ENCODE data around the gene MED15.

MED15 gene

GRCh38 chr22:20580611-20581502, 73.4 kb downstream of the MED15 start:
- Histone ChIP-seq H3K36me3 (ENCODE audit: control insufficient read depth in 5 of 5, insufficient read depth in 5 of 5, low read length in 5 of 5) (peaks cover 0 to 89% (median 77%) of the 10 kb centered on the region in 5 donors), H3K4me3 (ENCODE audit: low read depth in 1 of 5, low read length in 5 of 5) (no peak overlapping the region), H3K9ac (ENCODE audit: low read length in 5 of 5) (no peak overlapping the region), H3K4me1 (ENCODE audit: control insufficient read depth in 5 of 5, insufficient read depth in 5 of 5, low read length in 5 of 5) (peaks cover 9 to 42% (median 34%) of the 10 kb centered on the region in 5 donors), H3K27ac (ENCODE audit: low read depth, low read length) (no peak overlapping the region), H3K9me3 (ENCODE audit: control insufficient read depth in 5 of 5, low read length in 5 of 5) (no peaks in the 10 kb centered on the region), H3K27me3 (ENCODE audit: control insufficient read depth in 5 of 5, insufficient read depth in 4 of 5, low read length in 5 of 5) (no peaks in the 10 kb centered on the region)

DNA sequence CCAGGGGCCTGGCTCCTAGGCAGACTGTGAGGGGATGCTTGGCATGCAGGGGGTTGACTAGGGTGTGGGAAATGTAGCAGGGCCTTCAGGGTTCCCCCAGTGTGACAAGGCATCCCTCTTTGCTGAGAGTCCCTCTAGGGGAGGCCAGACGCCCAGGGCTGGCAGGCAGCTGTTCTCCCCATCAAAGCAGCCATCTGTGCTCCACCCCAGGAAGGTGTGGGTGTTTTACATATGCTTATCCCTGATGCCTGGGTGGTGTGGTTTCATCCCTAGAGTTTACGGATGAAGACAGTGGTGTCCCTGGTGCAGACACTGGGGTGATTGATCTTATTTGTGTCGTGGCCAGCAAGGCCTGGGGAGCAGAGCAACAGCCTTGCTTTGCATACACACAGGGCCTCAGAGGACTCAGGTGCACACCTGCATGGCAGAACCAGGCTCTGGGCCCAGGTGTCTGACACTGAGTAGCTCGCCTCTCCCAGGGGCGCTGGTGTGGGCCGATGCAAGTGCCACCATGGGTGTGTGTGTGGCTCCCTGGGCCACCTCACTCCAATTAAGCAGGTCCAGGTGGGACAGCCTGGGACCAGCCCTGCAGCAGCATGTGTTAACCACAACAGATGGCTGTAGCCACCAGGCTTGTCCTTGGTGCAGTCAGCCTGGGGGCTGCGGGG, 74.2 kb downstream of the MED15 start:
- no peak overlapping the region for H3K4me3 ChIP-seq (ENCODE audit: low read depth in 1 of 5, low read length in 5 of 5)
- no peaks in the 10 kb centered on the region for H3K27me3 ChIP-seq (ENCODE audit: control insufficient read depth in 5 of 5, insufficient read depth in 4 of 5, low read length in 5 of 5)
- no peak overlapping the region for H3K9ac ChIP-seq (ENCODE audit: low read length in 5 of 5)
- no peaks in the 10 kb centered on the region for H3K9me3 ChIP-seq (ENCODE audit: control insufficient read depth in 5 of 5, low read length in 5 of 5)
- no peak overlapping the region for H3K27ac ChIP-seq (ENCODE audit: low read depth, low read length)
- peaks cover 0 to 92% (median 84%) of the 10 kb centered on the region in 5 donors for H3K36me3 ChIP-seq (ENCODE audit: control insufficient read depth in 5 of 5, insufficient read depth in 5 of 5, low read length in 5 of 5)
- H3K4me1 ChIP-seq (ENCODE audit: control insufficient read depth in 5 of 5, insufficient read depth in 5 of 5, low read length in 5 of 5): peaks cover 5 to 34% (median 26%) of the 10 kb centered on the region in 5 donors

GRCh38 chr22:20582171-20582511, 74.7 kb downstream of the MED15 start:
- H3K4me3 ChIP-seq (ENCODE audit: low read depth in 1 of 5, low read length in 5 of 5): no peak overlapping the region
- peaks cover 0 to 29% (median 21%) of the 10 kb centered on the region in 5 donors for H3K4me1 ChIP-seq (ENCODE audit: control insufficient read depth in 5 of 5, insufficient read depth in 5 of 5, low read length in 5 of 5)
- H3K36me3 ChIP-seq (ENCODE audit: control insufficient read depth in 5 of 5, insufficient read depth in 5 of 5, low read length in 5 of 5): peaks cover 0 to 97% (median 88%) of the 10 kb centered on the region in 5 donors
- H3K9me3 ChIP-seq (ENCODE audit: control insufficient read depth in 5 of 5, low read length in 5 of 5): no peaks in the 10 kb centered on the region
- no peaks in the 10 kb centered on the region for H3K27me3 ChIP-seq (ENCODE audit: control insufficient read depth in 5 of 5, insufficient read depth in 4 of 5, low read length in 5 of 5)
- H3K27ac ChIP-seq (ENCODE audit: low read depth, low read length): no peak overlapping the region
- no peak overlapping the region for H3K9ac ChIP-seq (ENCODE audit: low read length in 5 of 5)

DNA sequence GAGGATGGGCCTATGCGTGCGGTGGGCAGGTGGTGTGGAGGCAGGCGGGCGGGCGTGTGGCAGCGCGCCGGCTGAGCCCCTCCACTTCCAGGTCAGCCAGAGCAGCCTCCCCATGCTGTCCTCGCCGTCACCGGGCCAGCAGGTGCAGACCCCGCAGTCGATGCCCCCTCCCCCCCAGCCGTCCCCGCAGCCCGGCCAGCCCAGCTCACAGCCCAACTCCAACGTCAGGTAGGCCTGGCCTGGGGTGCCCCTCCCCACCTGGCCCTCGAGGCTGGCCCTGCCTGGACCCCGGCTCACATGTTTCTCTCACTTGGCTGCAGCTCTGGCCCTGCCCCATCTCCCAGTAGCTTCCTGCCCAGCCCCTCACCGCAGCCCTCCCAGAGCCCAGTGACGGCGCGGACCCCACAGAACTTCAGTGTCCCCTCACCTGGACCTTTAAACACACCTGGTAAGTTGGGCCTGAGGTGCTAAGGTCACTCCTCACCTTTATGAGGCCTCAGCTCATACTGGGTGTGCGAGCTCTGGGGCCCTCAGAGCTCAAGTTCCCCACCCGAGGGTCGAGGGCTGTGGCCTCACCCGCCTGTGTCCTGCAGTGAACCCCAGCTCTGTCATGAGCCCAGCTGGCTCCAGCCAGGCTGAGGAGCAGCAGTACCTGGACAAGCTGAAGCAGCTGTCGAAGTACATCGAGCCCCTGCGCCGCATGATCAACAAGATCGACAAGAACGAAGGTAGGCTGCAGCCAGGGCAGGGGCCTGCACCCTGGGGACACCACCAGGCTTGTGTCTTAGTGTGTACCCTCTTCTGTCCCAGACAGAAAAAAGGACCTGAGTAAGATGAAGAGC, 75.3 kb downstream of the MED15 start:
- H3K36me3 ChIP-seq (ENCODE audit: control insufficient read depth in 5 of 5, insufficient read depth in 5 of 5, low read length in 5 of 5): peaks cover 0 to 100% (median 94%) of the 10 kb centered on the region in 5 donors
- H3K9ac ChIP-seq (ENCODE audit: low read length in 5 of 5): no peak overlapping the region
- no peak overlapping the region for H3K4me3 ChIP-seq (ENCODE audit: low read depth in 1 of 5, low read length in 5 of 5)
- H3K27ac ChIP-seq (ENCODE audit: low read depth, low read length): no peak overlapping the region
- no peaks in the 10 kb centered on the region for H3K9me3 ChIP-seq (ENCODE audit: control insufficient read depth in 5 of 5, low read length in 5 of 5)
- H3K27me3 ChIP-seq (ENCODE audit: control insufficient read depth in 5 of 5, insufficient read depth in 4 of 5, low read length in 5 of 5): no peaks in the 10 kb centered on the region
- H3K4me1 ChIP-seq (ENCODE audit: control insufficient read depth in 5 of 5, insufficient read depth in 5 of 5, low read length in 5 of 5): peaks cover 0 to 23% (median 15%) of the 10 kb centered on the region in 5 donors

DNA sequence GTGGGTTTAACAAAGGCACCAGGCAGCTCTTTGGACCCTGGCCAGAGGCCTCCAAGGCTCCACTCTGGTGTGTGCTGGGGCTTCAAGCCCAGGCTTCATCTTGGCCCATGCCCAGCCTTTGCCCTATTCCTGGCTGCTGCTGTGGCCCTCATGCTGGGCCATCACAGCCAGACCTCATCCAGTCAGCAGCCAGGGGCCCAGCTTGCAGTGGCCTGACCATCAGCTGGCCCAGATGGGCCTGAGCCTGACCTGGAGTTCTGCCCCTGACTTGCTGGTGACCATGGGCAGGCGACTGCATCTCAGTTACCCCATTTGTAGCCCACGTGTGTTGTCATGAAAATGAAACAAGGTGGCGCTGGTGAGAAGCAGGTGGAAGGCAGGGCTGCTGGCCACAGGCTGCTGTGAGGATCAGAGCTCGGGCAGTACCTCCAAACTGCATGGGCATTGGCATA, 76.1 kb downstream of the MED15 start:
- H3K4me3 ChIP-seq (ENCODE audit: low read depth in 1 of 5, low read length in 5 of 5): no peak overlapping the region
- H3K27me3 ChIP-seq (ENCODE audit: control insufficient read depth in 5 of 5, insufficient read depth in 4 of 5, low read length in 5 of 5): no peaks in the 10 kb centered on the region
- no peak overlapping the region for H3K9ac ChIP-seq (ENCODE audit: low read length in 5 of 5)
- no peak overlapping the region for H3K27ac ChIP-seq (ENCODE audit: low read depth, low read length)
- H3K4me1 ChIP-seq (ENCODE audit: control insufficient read depth in 5 of 5, insufficient read depth in 5 of 5, low read length in 5 of 5): peaks cover 0 to 16% (median 9%) of the 10 kb centered on the region in 5 donors
- H3K9me3 ChIP-seq (ENCODE audit: control insufficient read depth in 5 of 5, low read length in 5 of 5): no peaks in the 10 kb centered on the region
- peaks cover 0 to 98% (median 91%) of the 10 kb centered on the region in 5 donors for H3K36me3 ChIP-seq (ENCODE audit: control insufficient read depth in 5 of 5, insufficient read depth in 5 of 5, low read length in 5 of 5)

GRCh38 chr22:20584029-20584871, 76.8 kb downstream of the MED15 start:
- Histone ChIP-seq H3K36me3 (ENCODE audit: control insufficient read depth in 5 of 5, insufficient read depth in 5 of 5, low read length in 5 of 5) (peaks cover 0 to 91% (median 84%) of the 10 kb centered on the region in 5 donors), H3K27me3 (ENCODE audit: control insufficient read depth in 5 of 5, insufficient read depth in 4 of 5, low read length in 5 of 5) (no peaks in the 10 kb centered on the region), H3K4me3 (ENCODE audit: low read depth in 1 of 5, low read length in 5 of 5) (no peak overlapping the region), H3K27ac (ENCODE audit: low read depth, low read length) (no peak overlapping the region), H3K9ac (ENCODE audit: low read length in 5 of 5) (no peak overlapping the region), H3K4me1 (ENCODE audit: control insufficient read depth in 5 of 5, insufficient read depth in 5 of 5, low read length in 5 of 5) (peaks cover 0 to 8% (median 2%) of the 10 kb centered on the region in 5 donors), H3K9me3 (ENCODE audit: control insufficient read depth in 5 of 5, low read length in 5 of 5) (no peaks in the 10 kb centered on the region)

- Histone ChIP-seq H3K4me3 (ENCODE audit: low read depth in 1 of 5, low read length in 5 of 5) (no peak overlapping the region), H3K9me3 (ENCODE audit: control insufficient read depth in 5 of 5, low read length in 5 of 5) (no peaks in the 10 kb centered on the region), H3K36me3 (ENCODE audit: control insufficient read depth in 5 of 5, insufficient read depth in 5 of 5, low read length in 5 of 5) (peaks cover 0 to 83% (median 78%) of the 10 kb centered on the region in 5 donors), H3K27me3 (ENCODE audit: control insufficient read depth in 5 of 5, insufficient read depth in 4 of 5, low read length in 5 of 5) (no peaks in the 10 kb centered on the region), H3K9ac (ENCODE audit: low read length in 5 of 5) (no peak overlapping the region), H3K4me1 (ENCODE audit: control insufficient read depth in 5 of 5, insufficient read depth in 5 of 5, low read length in 5 of 5) (peaks cover 0 to under 1% (median 0%) of the 10 kb centered on the region in 5 donors), H3K27ac (ENCODE audit: low read depth, low read length) (no peak overlapping the region)
These were observed 77.6 kb downstream of the MED15 start for GRCh38 chr22:20584872-20585638.

- Histone ChIP-seq H3K36me3 (ENCODE audit: control insufficient read depth in 5 of 5, insufficient read depth in 5 of 5, low read length in 5 of 5) (peaks cover 0 to 75% (median 71%) of the 10 kb centered on the region in 5 donors), H3K4me3 (ENCODE audit: low read depth in 1 of 5, low read length in 5 of 5) (no peak overlapping the region), H3K9ac (ENCODE audit: low read length in 5 of 5) (no peak overlapping the region), H3K9me3 (ENCODE audit: control insufficient read depth in 5 of 5, low read length in 5 of 5) (no peaks in the 10 kb centered on the region), H3K27me3 (ENCODE audit: control insufficient read depth in 5 of 5, insufficient read depth in 4 of 5, low read length in 5 of 5) (no peaks in the 10 kb centered on the region), H3K27ac (ENCODE audit: low read depth, low read length) (no peak overlapping the region), H3K4me1 (ENCODE audit: control insufficient read depth in 5 of 5, insufficient read depth in 5 of 5, low read length in 5 of 5) (no peaks in the 10 kb centered on the region)
These were observed 78.4 kb downstream of the MED15 start for GRCh38 chr22:20585639-20586402.
